GM19035 (cell line): ENCODE results near the gene EFHD2.
"Not testable (repeated sequence)": the region's sequence is repeated elsewhere in the genome, so short reads cannot be mapped to it uniquely, and the experiment has no call there.

Experiments used
- ATAC-seq: cut with Tn5 transposase; IDR thresholded peaks from one replicate; pipeline ENCODE4 v1.9.1; 2021; ENCODE audit not compliant: unreplicated experiment

EFHD2 gene

GRCh38 chr1:15388201-15388880 lies 21.3 kb upstream of the EFHD2 start:
- ATAC-seq = no peak

- ATAC-seq = not testable (repeated sequence)
Observed at GRCh38 chr1:15389828-15390227, 19.9 kb upstream of the EFHD2 start.

GRCh38 chr1:15390667-15391066 lies 19.0 kb upstream of the EFHD2 start:
- no peak for ATAC-seq

GRCh38 chr1:15391366-15391765 lies 18.3 kb upstream of the EFHD2 start:
- ATAC-seq = no peak

- ATAC-seq = no peak
Observed at GRCh38 chr1:15393475-15394257, 16.0 kb upstream of the EFHD2 start.

GRCh38 chr1:15394258-15394690 lies 15.4 kb upstream of the EFHD2 start:
- no peak for ATAC-seq

- no peak for ATAC-seq
Observed at GRCh38 chr1:15397236-15397635, 12.5 kb upstream of the EFHD2 start.

GRCh38 chr1:15399710-15400109 lies 10.0 kb upstream of the EFHD2 start:
- ATAC-seq = no peak

- ATAC-seq = no peak
Observed at GRCh38 chr1:15400627-15401026, 9.1 kb upstream of the EFHD2 start.

GRCh38 chr1:15401391-15402055 lies 8.2 kb upstream of the EFHD2 start:
- no peak for ATAC-seq

- ATAC-seq = no peak
Observed at GRCh38 chr1:15402809-15403450, 6.8 kb upstream of the EFHD2 start.

GRCh38 chr1:15403962-15404580 lies 5.6 kb upstream of the EFHD2 start:
- ATAC-seq = no peak

- no peak for ATAC-seq
Observed at GRCh38 chr1:15405106-15405850, 4.4 kb upstream of the EFHD2 start.

- no peak for ATAC-seq
Observed at GRCh38 chr1:15406614-15407559, 2.8 kb upstream of the EFHD2 start.

- ATAC-seq = no peak
Observed at GRCh38 chr1:15407580-15407979, 2.1 kb upstream of the EFHD2 start.

- no peak for ATAC-seq
Observed at GRCh38 chr1:15408890-15409387, 749 bp upstream of the EFHD2 start.

- peak; percentile 3 for ATAC-seq
Observed at GRCh38 chr1:15410223-15410883, 665 bp downstream of the EFHD2 start.

- no peak for ATAC-seq
Observed at GRCh38 chr1:15410884-15411245, 1.2 kb downstream of the EFHD2 start.
